Kasumi-1 (cell line): ENCODE data around the gene LRMDA.

Source experiments
- DNase-seq, 2 experiments: peaks; one replicate each; lab custom pipeline; 2025; lab: John Stamatoyannopoulos, UW

The LRMDA gene

DNA sequence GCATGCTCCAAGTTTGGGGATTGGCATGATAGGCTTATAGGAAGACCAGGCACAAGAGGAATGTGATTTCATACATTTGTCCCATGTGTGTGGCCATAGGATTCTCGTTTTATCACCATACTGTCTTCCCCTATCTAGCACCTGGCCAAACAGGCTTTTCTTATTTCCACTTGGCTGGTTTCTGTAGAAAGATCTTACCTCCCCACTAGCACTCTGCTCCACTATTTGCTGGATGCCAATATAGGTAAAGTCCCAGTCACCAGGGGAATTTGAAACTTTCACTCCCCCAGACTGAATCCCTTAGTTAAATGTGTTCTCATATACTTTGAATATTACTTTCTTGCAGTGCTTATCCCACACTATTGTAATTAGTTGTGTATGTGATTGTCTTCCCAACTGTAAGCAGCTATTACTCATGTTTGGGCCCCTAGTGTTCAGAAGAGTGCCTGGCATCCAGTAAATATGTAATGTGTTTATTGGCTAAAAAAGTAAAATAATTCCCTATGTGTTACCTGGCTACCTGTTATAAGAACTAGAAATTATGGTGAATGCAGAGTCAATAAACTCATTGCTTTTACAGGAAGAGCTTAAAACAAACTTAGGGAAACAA, 109.0 kb downstream of the LRMDA start:
- peak in 1 of 2 experiments; percentile 44 for DNase-seq

GRCh38 chr10:75540981-75541380, 109.6 kb downstream of the LRMDA start:
- DNase-seq: no peak

DNA sequence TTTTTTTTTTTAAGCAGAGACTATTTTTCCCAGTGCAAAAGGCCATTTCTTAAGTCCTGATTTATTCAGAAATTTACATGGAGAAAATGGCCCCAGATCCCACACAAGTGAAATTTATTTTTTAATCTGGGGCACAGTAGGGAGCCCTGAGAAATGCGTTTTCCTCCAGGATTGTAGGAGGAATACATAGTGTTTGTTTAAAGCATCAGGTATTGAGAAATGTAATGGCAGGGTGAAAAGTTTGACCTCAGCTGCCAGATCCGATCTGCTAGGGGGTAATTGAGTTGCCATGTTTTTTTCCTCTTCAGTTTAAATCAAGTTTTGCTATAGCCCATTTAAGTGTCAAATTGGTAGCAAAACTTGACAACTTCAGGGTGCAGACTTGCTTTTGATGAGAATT, 110.0 kb downstream of the LRMDA start:
- no peak for DNase-seq

DNA sequence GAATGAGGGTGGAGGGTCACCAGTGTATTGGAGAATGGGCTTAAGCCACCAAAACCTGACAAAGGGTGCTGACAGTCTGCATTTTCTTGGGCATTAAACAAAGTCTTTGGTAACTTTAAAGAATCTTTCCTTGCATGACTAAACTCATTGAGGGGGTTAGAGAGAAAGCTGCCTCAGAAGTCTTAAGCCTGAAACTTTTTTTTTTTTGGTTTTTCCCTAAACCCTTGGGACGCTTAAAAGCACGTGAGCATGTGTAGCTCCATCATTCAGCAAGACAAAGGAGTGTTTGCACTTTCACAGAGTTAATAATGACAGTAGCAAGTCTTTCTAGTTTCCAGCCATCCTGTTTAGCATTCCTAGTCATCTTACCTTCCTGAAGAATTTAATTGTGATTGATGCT, 110.7 kb downstream of the LRMDA start:
- no peak for DNase-seq

GRCh38 chr10:75542906-75543305, 111.5 kb downstream of the LRMDA start:
- no peak for DNase-seq

DNA sequence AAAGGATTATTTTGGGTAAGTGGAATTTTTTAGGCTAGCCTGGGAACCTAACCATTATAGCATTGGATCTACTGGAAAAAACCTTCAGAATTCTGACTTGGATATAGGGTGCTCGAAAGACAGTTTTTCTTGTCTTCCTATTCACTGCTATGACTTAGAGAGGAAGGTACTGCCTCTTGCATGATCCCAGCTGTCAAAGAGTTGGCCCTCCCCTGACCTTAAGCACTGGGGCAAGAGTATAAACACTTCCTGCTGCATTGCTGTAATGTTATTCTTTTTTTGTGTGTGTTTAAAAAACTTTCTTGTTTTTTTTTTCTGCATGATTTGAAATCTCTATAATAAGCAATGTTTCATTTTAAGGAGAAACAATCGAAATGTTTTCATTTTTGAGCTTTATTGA, 113.0 kb downstream of the LRMDA start:
- peak; percentile 35 to 47 for DNase-seq

GRCh38 chr10:75544993-75545706, 113.7 kb downstream of the LRMDA start:
- no peak for DNase-seq

DNA sequence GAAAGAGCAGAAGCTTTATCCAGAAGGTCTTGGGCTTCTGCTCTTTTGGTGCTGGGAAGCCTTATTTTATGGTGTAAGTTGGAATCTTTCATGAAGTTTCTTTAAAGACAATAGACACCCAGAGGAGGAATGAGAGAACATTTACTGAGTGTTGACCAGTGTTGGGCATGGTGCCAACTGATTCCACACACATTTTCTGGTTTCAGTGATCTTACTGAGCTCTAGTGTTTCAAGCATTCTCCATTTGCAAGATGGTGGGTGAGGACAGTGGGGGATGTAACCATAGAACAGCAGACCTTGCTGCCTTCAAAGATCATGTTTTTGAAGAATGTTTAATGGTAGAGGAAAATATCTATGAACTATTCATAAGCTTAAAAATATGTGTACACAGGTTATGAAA, 114.6 kb downstream of the LRMDA start:
- DNase-seq: no peak

- DNase-seq: peak; percentile 47 to 63
Observed at GRCh38 chr10:75547391-75548298, 116.2 kb downstream of the LRMDA start.

DNA sequence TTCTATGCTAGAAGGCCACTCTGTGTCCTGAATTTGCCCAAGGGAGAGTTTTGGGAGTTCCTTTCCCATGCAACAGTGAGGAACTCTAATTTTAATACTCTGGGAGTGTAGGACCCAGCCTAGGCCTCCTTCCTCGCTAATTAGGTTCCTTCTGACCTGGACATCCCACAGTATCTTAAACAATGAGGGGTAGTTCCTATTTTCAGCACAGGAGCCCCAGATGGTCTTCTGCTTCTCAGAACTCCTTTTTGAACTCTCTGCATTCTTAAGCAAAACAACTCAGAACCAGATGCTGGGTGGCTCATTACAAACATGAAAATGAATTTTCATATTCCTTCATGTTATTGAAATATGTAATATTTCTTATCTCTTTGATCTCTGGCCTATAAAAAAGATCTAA, 116.9 kb downstream of the LRMDA start:
- peak in 1 of 2 experiments; percentile 23 for DNase-seq

DNA sequence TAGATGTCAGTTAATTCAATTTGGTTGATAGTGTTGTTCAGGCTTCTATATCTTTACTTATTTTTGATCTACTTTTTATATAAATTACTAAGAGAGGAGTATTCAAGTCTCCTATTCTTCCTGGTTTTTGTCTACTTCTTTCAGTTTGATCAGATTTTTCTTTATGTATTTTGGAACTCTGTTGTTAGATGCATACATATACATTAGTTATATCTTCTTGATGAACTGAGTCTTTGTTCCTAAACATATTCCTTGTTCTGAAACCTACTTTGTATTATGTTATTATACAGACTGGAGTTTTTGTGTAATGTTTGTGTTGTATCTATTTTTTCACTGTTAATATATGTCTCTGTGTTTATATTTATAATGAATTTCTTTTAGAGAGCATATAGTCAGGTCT, 118.8 kb downstream of the LRMDA start:
- no peak for DNase-seq

DNA sequence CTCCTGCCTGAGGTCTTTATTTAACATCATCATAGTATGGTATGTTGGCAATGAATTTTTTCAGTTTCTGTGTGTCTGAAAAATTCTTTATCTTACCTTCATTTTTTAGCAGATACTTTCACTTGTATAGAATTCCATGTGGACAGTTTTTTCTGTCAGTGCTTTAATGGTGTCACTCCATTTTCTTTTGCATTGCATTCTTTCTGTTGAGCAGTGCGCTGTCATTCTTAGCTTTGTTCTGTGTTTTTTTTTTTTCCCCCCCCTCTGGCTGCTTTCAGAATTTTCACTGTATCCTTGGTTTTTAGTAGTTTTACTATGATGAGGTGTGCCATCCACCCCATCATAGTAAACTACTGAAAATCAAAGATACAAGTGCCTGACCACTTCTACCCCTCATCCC, 120.7 kb downstream of the LRMDA start:
- no peak for DNase-seq

- peak; percentile 81 to 85 for DNase-seq
Observed at GRCh38 chr10:75553550-75553949, 122.1 kb downstream of the LRMDA start.

GRCh38 chr10:75555323-75555722, 123.9 kb downstream of the LRMDA start:
- DNase-seq: no peak

- DNase-seq: no peak
Observed at GRCh38 chr10:75556320-75556719, 124.9 kb downstream of the LRMDA start.

DNA sequence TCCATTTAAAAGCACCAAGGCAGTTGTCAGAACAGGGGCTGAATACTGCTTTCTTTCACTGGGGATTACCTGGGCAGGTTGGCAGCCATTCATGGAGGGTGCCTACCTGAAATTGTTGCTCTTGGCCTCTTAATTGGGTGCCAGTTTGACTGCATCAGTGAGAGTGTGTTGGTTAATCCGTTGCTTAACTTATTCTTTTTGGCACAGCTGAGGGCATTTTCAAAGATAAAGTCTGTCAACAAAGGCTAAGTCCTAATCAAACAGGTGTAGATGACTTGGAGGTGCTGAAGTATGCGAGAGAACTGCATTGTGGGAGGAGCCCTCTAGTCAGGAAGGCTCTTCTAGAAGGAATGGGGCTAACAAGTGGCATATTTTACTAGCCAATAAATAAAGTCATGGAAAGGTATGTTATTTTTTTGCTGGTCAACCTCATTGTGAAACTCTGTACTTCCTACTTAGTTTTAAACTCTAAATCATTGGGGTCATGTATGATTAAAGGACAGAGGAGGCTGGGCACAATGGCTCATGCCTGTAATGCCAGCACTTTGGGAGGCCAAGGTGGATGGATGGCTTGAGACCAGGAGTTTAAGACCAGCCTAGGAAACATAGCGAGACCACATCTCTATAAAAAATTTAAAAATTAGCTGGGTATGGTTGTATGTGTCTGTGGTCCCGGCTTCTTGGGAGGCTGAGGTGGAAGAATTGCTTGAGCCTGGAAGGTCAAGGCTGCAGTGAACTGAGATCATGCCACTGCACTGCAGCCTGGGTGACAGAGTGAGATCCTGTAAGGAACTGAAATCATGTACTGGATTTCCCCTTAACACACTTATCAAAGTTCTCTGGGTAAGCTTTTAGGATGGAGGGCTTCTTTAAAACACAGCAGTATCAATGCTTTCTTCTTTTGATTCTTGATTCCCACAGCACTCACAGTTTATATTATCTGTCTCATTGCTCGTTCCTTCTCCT, 134.1 kb downstream of the LRMDA start:
- no peak for DNase-seq

- DNase-seq: no peak
Observed at GRCh38 chr10:75568450-75569130, 137.2 kb downstream of the LRMDA start.

DNA sequence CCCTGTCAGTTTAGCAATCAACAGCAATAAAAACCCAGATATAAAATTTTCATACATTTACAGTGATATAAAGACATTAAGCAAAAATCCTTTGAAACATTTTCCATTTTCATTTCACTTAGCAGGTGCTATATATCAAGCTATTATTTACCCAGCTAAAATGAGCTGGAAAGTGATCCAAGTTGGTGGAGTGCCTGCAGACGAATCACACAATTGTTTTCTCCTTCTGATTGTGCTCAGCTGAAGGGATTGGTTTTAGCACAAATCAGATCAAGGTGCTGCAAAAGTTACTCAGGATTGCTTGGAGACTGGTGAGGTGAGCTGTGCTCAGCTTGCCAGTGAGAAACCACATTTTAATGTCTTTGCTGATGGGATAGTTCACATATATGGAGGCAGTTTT, 138.1 kb downstream of the LRMDA start:
- no peak for DNase-seq

DNA sequence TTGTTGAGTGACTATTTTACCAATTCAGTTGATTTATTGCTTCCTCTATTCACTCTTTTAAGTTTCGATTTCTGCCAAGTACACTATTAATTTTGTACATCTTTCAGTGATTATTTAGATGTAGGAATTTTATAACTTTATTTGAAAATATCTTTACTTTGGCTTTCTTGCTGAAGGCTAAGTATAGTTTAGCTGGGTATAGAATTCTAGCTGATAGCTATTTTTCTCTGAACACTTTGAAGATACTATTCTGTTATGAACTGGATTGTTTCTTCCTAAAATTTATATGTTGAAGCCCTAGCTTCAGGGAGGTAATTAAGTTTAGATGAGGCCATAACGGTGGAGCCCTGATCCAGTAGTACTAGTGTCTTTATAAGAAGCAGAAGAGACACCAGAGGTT, 141.1 kb downstream of the LRMDA start:
- DNase-seq: no peak

DNA sequence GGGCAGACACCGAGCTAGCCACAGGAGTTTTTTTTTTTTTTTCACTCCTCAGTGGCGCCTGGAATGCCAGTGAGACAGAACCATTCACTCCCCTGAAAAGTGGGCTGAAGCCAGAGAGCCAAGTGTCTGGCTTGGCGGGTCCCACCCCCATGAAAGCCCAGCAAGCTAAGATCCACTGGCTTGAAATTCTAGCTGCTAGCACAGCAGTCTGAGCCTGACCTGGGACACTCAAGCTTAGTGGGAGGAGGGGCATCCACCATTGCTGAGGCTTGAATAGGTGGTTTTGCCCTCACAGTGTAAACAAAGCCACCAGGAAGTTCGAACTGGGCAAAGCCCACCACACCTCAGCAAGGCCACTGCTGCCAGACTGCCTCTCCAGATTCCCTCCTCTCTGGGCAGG, 144.5 kb downstream of the LRMDA start:
- no peak for DNase-seq

DNA sequence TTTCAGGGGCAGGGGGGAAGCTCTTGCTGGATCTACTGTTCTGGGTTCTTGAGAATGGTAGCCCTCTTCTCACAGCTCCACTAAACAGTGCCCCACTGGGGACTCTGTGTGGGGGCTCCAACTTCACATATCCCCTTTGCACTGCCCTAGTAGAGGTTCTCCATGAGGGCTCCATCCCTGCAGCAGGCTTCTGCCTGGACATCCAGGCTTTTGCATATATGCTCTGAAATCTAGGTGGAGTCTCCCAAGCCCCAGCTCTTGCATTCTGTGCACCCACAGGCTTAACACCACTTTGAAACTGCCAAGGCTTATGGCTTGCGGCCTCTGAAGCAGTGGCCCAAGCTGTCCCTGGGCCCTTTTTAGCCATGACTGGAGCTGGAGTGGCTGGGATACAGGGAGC, 150.7 kb downstream of the LRMDA start:
- no peak for DNase-seq
